Aortic smooth muscle cell (primary cell): ENCODE results near the gene TMEM273. TPM values are rescaled to one million over a fixed set of nuclear protein-coding genes. Genes with fewer than 3 reads are reported as not detected.

Source experiments
- total RNA-seq: library from RNA; depleted of rRNA; stranded (reverse); fragments of >200 nt; gene quantifications from 2 replicates; pipeline ENCODE4 v1.2.3, GENCODE V29; 2014

The TMEM273 gene, protein sequence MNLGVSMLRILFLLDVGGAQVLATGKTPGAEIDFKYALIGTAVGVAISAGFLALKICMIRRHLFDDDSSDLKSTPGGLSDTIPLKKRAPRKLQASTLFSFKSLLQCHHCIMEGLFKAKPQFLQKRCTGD
- total RNA-seq, result 0.37 and 0.53 TPM in 2 replicates

DNA sequence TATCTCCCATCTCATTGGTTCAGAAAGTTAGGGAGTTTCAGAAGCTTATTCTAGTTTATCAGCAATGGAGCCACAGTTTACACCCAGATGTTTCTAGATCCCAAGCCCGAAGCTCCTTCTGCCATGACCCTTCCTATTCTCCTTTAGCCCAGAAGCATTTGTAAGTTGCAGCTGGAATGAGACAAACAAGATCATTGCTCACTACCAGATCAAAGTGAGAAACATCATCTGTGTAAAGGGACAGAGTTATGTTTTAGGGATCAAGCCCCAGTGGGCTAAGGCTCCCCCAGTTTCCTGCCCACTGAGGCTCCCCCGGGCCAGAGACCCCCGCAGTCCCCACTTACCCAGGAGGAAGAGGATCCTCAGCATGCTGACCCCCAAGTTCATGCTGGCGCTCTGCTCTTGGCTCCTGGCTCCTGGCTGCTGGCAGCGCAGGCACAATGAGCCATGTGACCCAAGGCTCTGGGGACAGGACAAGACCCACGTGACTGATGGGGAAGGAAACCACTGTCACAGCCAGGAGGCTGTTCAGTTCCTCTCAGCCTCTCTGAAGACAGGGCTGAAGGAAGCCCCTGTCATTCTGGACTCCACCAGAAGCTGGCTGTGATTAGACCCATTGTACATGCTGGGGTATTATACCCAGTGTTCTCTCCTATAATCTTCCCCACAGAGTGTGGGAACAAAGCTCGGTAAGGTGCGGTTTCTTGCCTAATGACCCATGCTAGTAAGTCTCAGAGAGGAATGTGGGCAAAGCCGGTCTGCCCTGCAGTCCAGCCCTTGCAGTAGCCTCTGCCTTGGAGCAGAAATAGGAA lies at the start of gene TMEM273:
Gene TMEM273, minus strand, starts transcription at position 442 of the 812 bp plus-strand sequence. Its CDS starts 55 bp downstream, at position 387.

DNA sequence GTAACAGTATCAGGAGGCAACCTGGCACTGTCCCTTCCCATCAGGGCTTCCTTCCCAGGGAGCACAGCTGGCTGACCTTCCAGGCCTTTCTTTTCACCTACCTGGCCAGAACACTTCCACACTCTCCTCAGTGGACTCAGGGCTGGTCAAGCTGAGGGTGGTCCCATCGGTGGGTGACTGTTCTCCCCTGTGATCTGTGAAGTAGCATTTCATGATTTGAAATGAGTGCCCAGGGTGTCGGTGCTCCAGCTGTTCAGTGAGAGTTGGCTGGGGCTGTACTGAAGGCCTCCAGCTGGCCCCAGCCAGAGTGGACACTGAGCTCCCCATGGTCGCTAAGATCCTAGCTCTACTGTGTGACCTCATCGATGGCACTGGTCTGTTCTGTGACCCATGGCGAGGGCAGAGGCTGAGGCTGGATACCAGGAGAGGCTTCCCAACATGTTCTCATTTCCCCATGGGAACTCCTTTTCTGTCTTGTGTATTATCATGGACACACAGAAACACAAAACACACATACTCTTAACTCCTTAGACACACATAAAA lies 54.4 kb downstream of the TMEM273 start, which contains the start of gene FAM170B:
Gene FAM170B, minus strand, starts transcription at position 316 of the 543 bp plus-strand sequence. Its CDS starts 103 bp downstream, at position 213.

DNA sequence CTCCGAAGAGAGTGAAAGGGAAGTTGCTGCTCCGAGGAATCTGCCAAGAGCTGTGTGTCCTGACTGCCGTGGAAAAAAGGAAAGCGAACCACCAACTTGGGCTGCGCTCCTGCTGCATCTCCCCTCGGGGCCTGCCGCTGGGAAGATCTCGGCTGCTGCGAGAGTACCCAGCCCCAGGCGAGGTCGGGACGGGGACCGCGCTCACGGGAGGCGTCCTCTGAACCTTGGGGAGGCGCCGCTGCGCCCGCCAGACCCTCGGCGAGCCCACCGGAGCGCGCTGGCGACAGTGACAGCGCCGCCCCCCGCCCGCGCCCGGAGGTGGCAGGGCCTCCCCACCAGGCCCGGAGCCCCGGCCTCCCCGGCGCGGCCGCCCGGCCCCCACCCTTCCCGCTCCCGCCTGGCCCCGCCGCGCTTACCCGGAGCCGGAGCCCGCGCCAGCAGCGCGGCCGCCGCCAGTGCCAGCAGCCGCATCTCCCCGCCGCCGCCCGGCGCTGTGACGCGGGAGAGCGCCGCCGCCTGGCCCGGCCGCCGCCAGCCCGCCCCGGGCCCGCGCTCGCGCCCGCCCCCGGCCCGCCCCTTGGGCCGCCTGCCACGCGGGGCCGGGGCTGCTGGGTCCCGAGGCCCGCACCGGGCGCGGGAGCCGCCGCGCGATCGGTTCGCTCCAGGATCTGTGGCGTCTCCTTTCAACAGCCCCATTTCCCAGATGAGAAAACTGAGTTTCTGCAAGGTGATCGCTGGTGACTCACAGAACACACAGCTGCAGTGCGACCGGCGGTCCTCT lies 73.0 kb downstream of the TMEM273 start, which contains the start of gene VSTM4:
Gene VSTM4, minus strand, starts transcription at position 508 of the 781 bp plus-strand sequence. Its CDS starts 37 bp downstream, at position 471.

Other genes starting within 250 kb of the TMEM273 start
- not detected in 2 replicates for gene LRRC18, start 248.6 kb downstream of the TMEM273 start, total RNA-seq
- 5.2 TPM in 2 replicates for gene VSTM4, start 72.9 kb downstream of the TMEM273 start, total RNA-seq
- gene FAM170B, start 54.4 kb downstream of the TMEM273 start, total RNA-seq, result not detected in 2 replicates
- gene C10orf71, start 110.8 kb upstream of the TMEM273 start, total RNA-seq, result not detected in 2 replicates
- gene DRGX, start 207.7 kb upstream of the TMEM273 start, total RNA-seq, result not detected in 2 replicates